H1 (cell line): ENCODE measurements around the gene ZBTB43.

Experiments
- CBX5 ChIP-seq: fragments of 300-800, 300-1000 bp; sonication (generic); IDR thresholded peaks from 2 replicates; pipeline ENCODE4 v1.7.1; 2016; ENCODE audit warnings: antibody characterized with exemption, low read length, low read depth
- CEBPB ChIP-seq: IDR thresholded peaks from 2 replicates; pipeline ENCODE4 v1.6.1; 2012; ENCODE audit warnings: low read depth, low read length
- CTCF ChIP-seq, 3 experiments: IDR thresholded peaks; 1 replicate in 2 of 3; 2 replicates in 1 of 3; pipeline versions ENCODE4 v1.5.1 to v1.6.1; 2011; ENCODE audit warnings: low read length in 3 of 3, mild to moderate bottlenecking in 3 of 3, inconsistent platforms in 2 of 3, low read depth in 1 of 3, moderate library complexity in 1 of 3; ENCODE audit not compliant: insufficient read depth in 1 of 3; ENCODE audit errors: control extremely low read depth in 1 of 3
- EZH2 ChIP-seq: fragments of 200-600 bp; sonication (generic); IDR thresholded peaks from 2 replicates; pipeline ENCODE4 v1.7.1; 2012; ENCODE audit warnings: low read depth, mild to moderate bottlenecking, moderate library complexity, low read length, inconsistent platforms; ENCODE audit not compliant: severe bottlenecking
- GABPA ChIP-seq: IDR thresholded peaks from 2 replicates; pipeline ENCODE4 v1.6.1; 2011; ENCODE audit warnings: mild to moderate bottlenecking, low read length, moderate library complexity, borderline replicate concordance; ENCODE audit not compliant: insufficient read depth
- POLR2A ChIP-seq, 2 experiments: IDR thresholded peaks; 1 replicate in 1 of 2; 2 replicates in 1 of 2; pipeline ENCODE4 v1.6.1; 2011; ENCODE audit warnings: low read depth in 2 of 2, low read length in 2 of 2, mild to moderate bottlenecking in 2 of 2; ENCODE audit errors: control extremely low read depth in 1 of 2
- POLR2AphosphoS5 ChIP-seq: IDR thresholded peaks from 2 replicates; pipeline ENCODE4 v1.6.1; 2011; ENCODE audit warnings: low read depth, low read length
- SIN3A ChIP-seq, 2 experiments: IDR thresholded peaks in 1 of 2; conservative IDR thresholded peaks in 1 of 2; 2 replicates each; pipeline ENCODE4 v1.6.1; 2011 to 2012; ENCODE audit warnings: low read length in 2 of 2, improper control_type of control experiment in 1 of 2, low read depth in 1 of 2, mild to moderate bottlenecking in 1 of 2
- TAF1 ChIP-seq: IDR thresholded peaks from 2 replicates; pipeline ENCODE4 v1.6.1; 2011; ENCODE audit warnings: mild to moderate bottlenecking, low read depth, low read length
- TCF12 ChIP-seq: IDR thresholded peaks from 2 replicates; pipeline ENCODE4 v1.6.1; 2011; ENCODE audit warnings: low read depth, mild to moderate bottlenecking, low read length
- ZNF274 ChIP-seq: IDR thresholded peaks from 2 replicates; pipeline ENCODE4 v1.7.0; 2012; ENCODE audit warnings: low read length, borderline replicate concordance; ENCODE audit errors: extremely low read depth

GRCh38 chr9:126791406-126792230, 13.2 kb upstream of the ZBTB43 start:
- TF ChIP-seq SIN3A (conservative IDR thresholded peaks at IDR 0.05 in 1 of 2, IDR thresholded peaks at IDR 0.05 in 1 of 2; ENCODE audit: low read depth in 1 of 2, low read length in 2 of 2) (no peak), TAF1 (no peak), EZH2 (no peak), CTCF (IDR thresholded peaks at IDR 0.05; ENCODE audit: control extremely low read depth in 1 of 3, insufficient read depth in 1 of 3, low read depth in 1 of 3, low read length in 3 of 3) (no peak), POLR2AphosphoS5 (no peak), CBX5 (no peak), ZNF274 (no peak), POLR2A (IDR thresholded peaks at IDR 0.05; ENCODE audit: control extremely low read depth in 1 of 2, low read depth in 2 of 2, low read length in 2 of 2) (no peak), GABPA (no peak), TCF12 (no peak), CEBPB (no peak)
